SK-N-SH (cell line): Measurements from ENCODE around the gene VASP. TPM values are rescaled to one million over a fixed set of nuclear protein-coding genes. Genes with fewer than 3 reads are reported as not detected.

Experiments
- CTCF ChIA-PET: fragments of 300-600, 350-600 bp; formaldehyde crosslinking; extraction: SDS; loops from one replicate; lab custom pipeline; 2021; lab: Yijun Ruan, JAX
- POLR2A ChIA-PET: fragments of 350-600 bp; sonication (Branson Sonifier 250); formaldehyde crosslinking; extraction: SDS; loops from one replicate; lab custom pipeline; 2020; ENCODE audit warnings: antibody characterized with exemption, inconsistent platforms; lab: Yijun Ruan, JAX
- DNase-seq: peaks from one replicate; pipeline ENCODE4 v3.0.0; 2012
- H2AFZ ChIP-seq: fragments of 200-600 bp; sonication (generic); 2 replicates; pipeline ENCODE4 v1.8.1; 2016; ENCODE audit warnings: antibody characterized with exemption, mild to moderate bottlenecking, low read depth
- H3F3A ChIP-seq: fragments of 200-600 bp; sonication (generic); replicated peaks from 2 replicates; pipeline ENCODE3; 2016; ENCODE audit warnings: antibody characterized with exemption, mild to moderate bottlenecking; ENCODE audit not compliant: insufficient read depth
- H3K27ac ChIP-seq, 2 experiments: fragments of 200-500 bp in 1 of 2; fragments of 200-600 bp in 1 of 2; sonication (Bioruptor generic) in 1 of 2; sonication (generic), shearing (Covaris generic) in 1 of 2; 2 replicates each; pipeline versions ENCODE4 v1.5.1 to v1.6.1; 2014 to 2016; ENCODE audit warnings: low read depth in 2 of 2, inconsistent platforms in 1 of 2, low read length in 1 of 2, mild to moderate bottlenecking in 1 of 2, mixed read lengths in 1 of 2
- H3K27me3 ChIP-seq: fragments of 200-600 bp; sonication (generic), shearing (Covaris generic); 2 replicates; pipeline ENCODE4 v1.6.1; 2016; ENCODE audit warnings: mixed run types; ENCODE audit not compliant: insufficient read depth
- H3K36me3 ChIP-seq, 2 experiments: fragments of 200-500 bp in 1 of 2; fragments of 200-600 bp in 1 of 2; sonication (Bioruptor generic) in 1 of 2; sonication (generic) in 1 of 2; replicated peaks in 1 of 2; 2 replicates each; pipeline versions ENCODE3 to v1.5.1; 2014 to 2016; ENCODE audit warnings: low read length in 1 of 2, mild to moderate bottlenecking in 1 of 2; ENCODE audit not compliant: insufficient read depth in 2 of 2, control insufficient read depth in 1 of 2
- H3K4me1 ChIP-seq, 2 experiments: fragments of 200-500 bp in 1 of 2; fragments of 200-600 bp in 1 of 2; sonication (Bioruptor generic) in 1 of 2; sonication (generic), shearing (Covaris generic) in 1 of 2; 2 replicates each; pipeline versions ENCODE4 v1.5.1 to v1.6.1; 2014 to 2016; ENCODE audit warnings: low read depth in 1 of 2, low read length in 1 of 2, mixed run types in 1 of 2; ENCODE audit not compliant: insufficient read depth in 2 of 2, control insufficient read depth in 1 of 2
- H3K4me2 ChIP-seq: fragments of 200-600 bp; sonication (generic), shearing (Covaris generic); 2 replicates; pipeline ENCODE4 v1.6.1; 2017; ENCODE audit warnings: mixed run types
- H3K4me3 ChIP-seq, 2 experiments: fragments of 200-500 bp in 1 of 2; fragments of 200-600 bp in 1 of 2; sonication (Bioruptor generic) in 1 of 2; sonication (generic), shearing (Covaris generic) in 1 of 2; 2 replicates each; pipeline versions ENCODE4 v1.5.1 to v1.8.1; 2014 to 2016; ENCODE audit warnings: low read depth in 2 of 2, inconsistent platforms in 1 of 2, low read length in 1 of 2, mild to moderate bottlenecking in 1 of 2, mixed read lengths in 1 of 2, moderate library complexity in 1 of 2
- H3K79me2 ChIP-seq: fragments of 200-600 bp; sonication (generic); 2 replicates; pipeline ENCODE4 v1.8.1; 2017; ENCODE audit warnings: mild to moderate bottlenecking; ENCODE audit not compliant: insufficient read depth
- H3K9ac ChIP-seq: fragments of 200-600 bp; sonication (generic); 2 replicates; pipeline ENCODE4 v1.6.1; 2017; ENCODE audit warnings: mixed run types
- H3K9me2 ChIP-seq: fragments of 200-600 bp; sonication (generic); 2 replicates; pipeline ENCODE4 v1.6.1; 2017; ENCODE audit warnings: mixed run types
- H3K9me3 ChIP-seq: fragments of 200-600 bp; sonication (generic); 2 replicates; pipeline ENCODE4 v1.6.1; 2017; ENCODE audit warnings: mixed run types, mild to moderate bottlenecking, moderate library complexity
- H4K20me1 ChIP-seq: fragments of 200-600 bp; sonication (generic); 2 replicates; pipeline ENCODE4 v1.6.1; 2017; ENCODE audit warnings: mild to moderate bottlenecking, mixed run types; ENCODE audit not compliant: insufficient read depth
- CHD2 ChIP-seq: fragments of 150-350 bp; IDR thresholded peaks from 2 replicates; pipeline ENCODE4 v1.6.1; 2018; ENCODE audit warnings: low read length; ENCODE audit not compliant: partially characterized antibody
- ELF1 ChIP-seq: IDR thresholded peaks from 2 replicates; pipeline ENCODE4 v1.4.0; 2012
- EP300 ChIP-seq, 2 experiments: IDR thresholded peaks; 2 replicates each; pipeline versions ENCODE4 v1.4.0 to v1.6.1; 2012; ENCODE audit warnings: borderline replicate concordance in 1 of 2, low read depth in 1 of 2, low read length in 1 of 2
- FOSL2 ChIP-seq: IDR thresholded peaks from 2 replicates; pipeline ENCODE4 v1.4.0; 2012; ENCODE audit warnings: low read depth, mild to moderate bottlenecking, moderate library complexity, borderline replicate concordance
- FOXJ3 ChIP-seq: sonication (generic); formaldehyde crosslinking; IDR thresholded peaks from 2 replicates; pipeline ENCODE4 v1.5.1; 2020; ENCODE audit warnings: mild to moderate bottlenecking, missing genetic modification reagents
- IRF3 ChIP-seq: fragments of 150-350 bp; IDR thresholded peaks from 2 replicates; pipeline ENCODE4 v1.6.1; 2016; ENCODE audit warnings: mild to moderate bottlenecking, low read depth, low read length
- MAX ChIP-seq: IDR thresholded peaks from 2 replicates; pipeline ENCODE4 v1.4.0; 2012; ENCODE audit warnings: low read depth
- MEF2A ChIP-seq: IDR thresholded peaks from 2 replicates; pipeline ENCODE4 v1.4.0; 2012; ENCODE audit warnings: low read depth, borderline replicate concordance
- MXI1 ChIP-seq: IDR thresholded peaks from 2 replicates; pipeline ENCODE4 v1.6.1; 2012; ENCODE audit warnings: mild to moderate bottlenecking, low read depth, low read length, improper control_type of control experiment
- PBX3 ChIP-seq: IDR thresholded peaks from 2 replicates; pipeline ENCODE4; 2012
- TCF12 ChIP-seq: IDR thresholded peaks from 2 replicates; pipeline ENCODE4 v1.4.0; 2012
- TEAD4 ChIP-seq: IDR thresholded peaks from 2 replicates; pipeline ENCODE4 v1.4.0; 2012; ENCODE audit warnings: mild to moderate bottlenecking, borderline replicate concordance; ENCODE audit not compliant: insufficient read depth
- ZBTB33 ChIP-seq: IDR thresholded peaks from 2 replicates; pipeline ENCODE4 v1.4.0; 2012; ENCODE audit warnings: low read depth, borderline replicate concordance
- WGBS: methylation state at CpG from one replicate; pipeline ENCODE4 v1.1.6; 2017; ENCODE audit warnings: low lambda C conversion rate; 5-methylcytosine and 5-hydroxymethylcytosine counted together
- polyA plus RNA-seq, 3 experiments: library from polyadenylated mRNA; depleted of rRNA; stranded (reverse); fragments of >200 nt; gene quantifications; 2 replicates each; pipeline ENCODE4 v1.2.3, GENCODE V29; 2012

The VASP gene
- polyA plus RNA-seq, 1 of the 3 experiments (the other 2 are of a cell fraction) = 37.8 TPM

GRCh38 chr19:45518469-45518826, 11.2 kb downstream of the VASP start:
- Histone ChIP-seq H3K9ac (no peak overlapping the region), H3K27ac (no peak overlapping the region), H3K4me2 (no peak overlapping the region), H3K9me3 (no peaks in the 10 kb centered on the region), H3K27me3 (no peaks in the 10 kb centered on the region), H3K4me3 (no peak overlapping the region), H3K9me2 (no peaks in the 10 kb centered on the region), H2AFZ (no peak overlapping the region), H3F3A (peaks cover 15% of the 10 kb centered on the region), H3K4me1 (no peaks in the 10 kb centered on the region), H4K20me1 (peaks cover 48% of the 10 kb centered on the region), H3K36me3 (peaks cover 1 to 11% of the 10 kb centered on the region in 2 experiments), H3K79me2 (peaks cover 54% of the 10 kb centered on the region)
- ChIA-PET CTCF (interaction anchor here (0.7 kb wide), 1 partner anchor 40 kb away, joined by 3 read pairs; no protein-coding TSS in a partner anchor), POLR2A (interaction anchor here (0.6 kb wide), 1 partner anchor 127 kb away, joined by 3 read pairs; no protein-coding TSS in a partner anchor)
- TF ChIP-seq ELF1 (no peak), CHD2 (no peak), FOSL2 (no peak), PBX3 (no peak), MXI1 (no peak), ZBTB33 (no peak), MEF2A (no peak), IRF3 (no peak), FOXJ3 (CRISPR knock-in tag) (no peak), TEAD4 (no peak), EP300 (IDR thresholded peaks at IDR 0.05; ENCODE audit: borderline replicate concordance in 1 of 2, low read depth in 1 of 2, low read length in 1 of 2) (no peak), MAX (no peak), TCF12 (no peak)
- DNase-seq = no peak
- 77% methylated on average over 7 of the region's 7 CpGs for WGBS
